Central memory CD8-positive, alpha-beta T cell (primary cell): ENCODE data around the gene FOLR3.
"Not testable (repeated sequence)": the region's sequence is repeated elsewhere in the genome, so short reads cannot be mapped to it uniquely, and the experiment has no call there.

Experiments
- ATAC-seq: fragments of 150-1000 bp; cut with Tn5 transposase; replicated peaks from 2 replicates; pipeline ENCODE4 v1.10.0; 2022; ENCODE audit warnings: mild to moderate bottlenecking, moderate FRiP score, moderate number of reproducible peaks; ENCODE audit not compliant: poor library complexity, severe bottlenecking; ENCODE audit errors: extremely low read depth
- DNase-seq, 2 donors: peaks; one replicate each; pipeline ENCODE4 v3.0.0; 2021; ENCODE audit warnings: low spot score in 2 of 2
- H3K27ac Mint-ChIP-seq: one replicate; pipeline ENCODE4 v1.8.0; 2022; ENCODE audit warnings: low read depth, mild to moderate bottlenecking, moderate library complexity, mixed read lengths
- H3K27me3 Mint-ChIP-seq: one replicate; pipeline ENCODE4 v1.8.0; 2022; ENCODE audit warnings: mixed read lengths
- H3K36me3 Mint-ChIP-seq: one replicate; pipeline ENCODE4 v1.8.0; 2022; ENCODE audit warnings: mild to moderate bottlenecking, moderate library complexity, mixed read lengths; ENCODE audit not compliant: insufficient read depth
- H3K4me1 Mint-ChIP-seq: one replicate; pipeline ENCODE4 v1.8.0; 2022; ENCODE audit warnings: mixed read lengths
- H3K4me3 Mint-ChIP-seq: one replicate; pipeline ENCODE4 v1.8.0; 2022; ENCODE audit warnings: mild to moderate bottlenecking, moderate library complexity, mixed read lengths
- H3K9me3 Mint-ChIP-seq: one replicate; pipeline ENCODE4 v1.8.0; 2022; ENCODE audit warnings: mixed read lengths

Gene FOLR3

DNA sequence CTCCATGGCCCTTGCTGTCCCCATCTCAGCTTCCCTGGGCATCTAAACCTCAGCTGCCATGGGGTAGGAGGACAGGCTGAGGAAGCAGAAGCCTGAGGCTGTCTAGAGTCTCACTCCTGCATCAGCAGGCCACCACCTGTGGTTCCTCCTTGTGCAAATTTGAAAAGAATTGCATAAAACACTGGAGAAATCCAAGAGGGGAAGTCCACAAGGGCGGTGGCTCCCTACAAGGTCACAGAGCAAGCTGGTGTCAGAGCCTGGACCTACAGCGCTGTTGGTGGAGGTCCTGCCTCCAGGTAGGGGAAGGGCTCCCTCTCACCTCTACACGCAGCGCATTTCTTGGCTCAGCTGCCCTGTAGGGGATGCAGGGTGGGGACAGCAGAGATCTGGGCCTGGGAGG lies at the start of gene FOLR3:
FOLR3 (plus strand) TSS at position 253 of the 400 bp plus-strand sequence. CDS start 228 bp downstream, outside the sequence.
- not testable (repeated sequence) for H3K4me3 Mint-ChIP-seq, H3K9me3 Mint-ChIP-seq, ATAC-seq, H3K27ac Mint-ChIP-seq, H3K4me1 Mint-ChIP-seq, DNase-seq, H3K36me3 Mint-ChIP-seq
- peaks cover 22% of the 10 kb centered on the region for H3K27me3 Mint-ChIP-seq

- no peak for ATAC-seq
- H3K27ac Mint-ChIP-seq = peak overlapping the region; percentile 33
These were observed 47.3 kb upstream of the FOLR3 start for GRCh38 chr11:72088076-72088808.

DNA sequence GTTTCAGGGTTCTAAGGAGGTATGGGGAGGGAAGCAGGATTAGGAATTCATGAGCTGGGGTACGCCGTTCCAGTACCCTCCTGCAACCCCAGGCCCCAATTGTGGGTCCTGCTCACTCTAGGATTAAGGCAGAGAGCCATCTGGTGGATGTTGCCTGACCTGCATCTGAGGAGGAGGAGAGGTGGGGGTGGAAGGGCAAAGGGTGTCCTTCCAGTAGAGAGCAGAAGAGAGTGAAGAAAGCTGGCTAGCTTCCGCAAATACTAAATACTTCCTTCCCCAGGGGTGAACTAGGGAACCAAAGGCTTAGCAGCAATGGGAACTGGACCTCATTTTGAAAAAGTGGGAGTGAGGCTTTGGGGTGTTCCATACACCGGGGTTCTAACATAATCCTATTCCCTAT lies 44.2 kb upstream of the FOLR3 start:
- ATAC-seq (peak; percentile 93), DNase-seq (peak; percentile 41 to 42)
- Mint-ChIP-seq H3K27me3 (no peaks in the 10 kb centered on the region), H3K4me3 (no peak overlapping the region), H3K4me1 (peaks cover 4% of the 10 kb centered on the region), H3K9me3 (no peaks in the 10 kb centered on the region), H3K36me3 (peaks cover 7% of the 10 kb centered on the region), H3K27ac (peak overlapping the region; percentile 5)

More at GRCh38 chr11:72088076-72088808, 47.3 kb upstream of the FOLR3 start:
- no peak for DNase-seq
- no peaks in the 10 kb centered on the region for H3K27me3 Mint-ChIP-seq
- H3K4me3 Mint-ChIP-seq = no peak overlapping the region
- peaks cover 4% of the 10 kb centered on the region for H3K4me1 Mint-ChIP-seq
- no peaks in the 10 kb centered on the region for H3K36me3 Mint-ChIP-seq
- no peaks in the 10 kb centered on the region for H3K9me3 Mint-ChIP-seq

DNA sequence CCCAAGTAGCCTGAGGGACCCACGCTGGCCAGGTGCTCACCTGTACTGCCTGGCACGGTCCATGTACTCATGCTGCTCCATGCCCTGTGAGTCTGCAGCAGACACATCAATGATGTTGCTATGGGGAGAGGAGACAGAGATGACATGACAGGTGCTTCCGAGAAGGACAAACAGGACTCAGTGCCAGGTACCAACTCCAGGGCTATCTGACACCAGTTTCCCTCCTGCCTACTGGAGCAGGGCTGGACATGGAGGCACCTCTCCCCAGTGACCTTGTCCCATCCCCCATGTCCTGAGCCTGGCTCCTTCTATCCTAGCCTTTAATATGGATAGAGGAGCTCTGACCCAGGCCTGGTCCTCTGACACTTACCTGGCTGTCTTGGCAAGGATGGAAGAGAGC lies 36.8 kb upstream of the FOLR3 start:
- Mint-ChIP-seq H3K36me3 (peaks cover 24% of the 10 kb centered on the region), H3K4me3 (no peak overlapping the region), H3K9me3 (no peaks in the 10 kb centered on the region), H3K27ac (peak overlapping the region; percentile 13), H3K4me1 (peaks cover 38% of the 10 kb centered on the region), H3K27me3 (no peaks in the 10 kb centered on the region)
- DNase-seq (no peak), ATAC-seq (no peak)

DNA sequence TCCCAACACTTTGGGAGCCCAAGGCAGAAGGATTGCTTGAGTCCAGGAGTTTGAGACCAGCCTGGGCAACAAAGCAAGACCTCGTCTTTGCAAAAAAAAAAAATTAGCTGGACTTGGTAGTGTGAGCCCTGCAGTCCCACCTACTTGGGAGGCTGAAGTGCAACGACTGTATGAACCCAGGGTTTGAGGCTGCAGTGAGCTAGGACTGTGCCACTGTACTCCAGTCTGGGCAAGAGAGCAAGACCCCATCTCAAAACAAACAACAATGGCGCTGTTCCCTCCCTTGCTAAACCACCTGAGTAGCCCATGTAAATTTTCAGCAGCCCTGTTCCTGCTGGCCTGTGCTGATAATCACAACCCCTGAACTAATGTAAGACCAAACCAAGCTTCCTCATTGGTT lies 35.5 kb upstream of the FOLR3 start:
- DNase-seq = no peak
- Mint-ChIP-seq H3K4me1 (peaks cover 46% of the 10 kb centered on the region), H3K36me3 (peaks cover 18% of the 10 kb centered on the region), H3K27me3 (no peaks in the 10 kb centered on the region), H3K4me3 (no peak overlapping the region), H3K27ac (no peak overlapping the region), H3K9me3 (no peaks in the 10 kb centered on the region)
- no peak for ATAC-seq

DNA sequence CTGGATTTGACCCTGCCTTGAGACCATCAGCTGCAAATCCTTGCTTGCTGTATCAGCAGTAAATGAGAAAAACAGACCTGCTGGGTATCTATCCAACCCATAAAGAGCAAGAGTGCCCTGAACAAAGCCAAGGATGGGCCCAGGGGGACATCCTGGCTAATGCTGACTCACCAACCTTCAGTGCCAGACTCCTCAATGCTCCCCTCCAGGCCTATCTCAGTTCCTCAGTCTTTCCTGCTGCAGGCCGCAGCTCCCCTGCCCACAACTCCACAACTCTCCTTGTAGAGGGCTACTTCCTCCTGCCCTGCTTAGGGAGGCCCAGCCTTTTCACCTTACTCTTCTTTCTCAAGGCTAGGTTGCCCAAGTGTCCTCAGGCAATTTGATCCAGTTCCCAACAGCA lies 35.1 kb upstream of the FOLR3 start:
- Mint-ChIP-seq H3K4me1 (peaks cover 46% of the 10 kb centered on the region), H3K36me3 (peaks cover 18% of the 10 kb centered on the region), H3K27ac (no peak overlapping the region), H3K27me3 (no peaks in the 10 kb centered on the region), H3K4me3 (no peak overlapping the region), H3K9me3 (no peaks in the 10 kb centered on the region)
- DNase-seq (no peak), ATAC-seq (no peak)

- Mint-ChIP-seq H3K27ac (peak overlapping the region; percentile 86), H3K27me3 (no peaks in the 10 kb centered on the region), H3K9me3 (no peaks in the 10 kb centered on the region), H3K4me1 (peaks cover 46% of the 10 kb centered on the region), H3K36me3 (peaks cover 17% of the 10 kb centered on the region), H3K4me3 (peak overlapping the region; percentile 81)
- ATAC-seq (no peak), DNase-seq (no peak)
These were observed 33.4 kb upstream of the FOLR3 start for GRCh38 chr11:72102162-72102561.

GRCh38 chr11:72102631-72102945 lies 32.9 kb upstream of the FOLR3 start:
- Mint-ChIP-seq H3K9me3 (no peaks in the 10 kb centered on the region), H3K36me3 (peaks cover 13% of the 10 kb centered on the region)
- peak; percentile 5 for ATAC-seq

GRCh38 chr11:72102946-72103753 lies 32.4 kb upstream of the FOLR3 start, which contains the start of gene LAMTOR1:
TSS of gene LAMTOR1 (minus strand) at chr11:72103297. CDS start at chr11:72103224, 73 bp downstream.
- Mint-ChIP-seq H3K27me3 (no peaks in the 10 kb centered on the region), H3K4me3 (peak within 1 kb of the TSS; percentile 81), H3K27ac (peak within 1 kb of the TSS; percentile 86), H3K4me1 (peaks cover 40% of the 10 kb centered on the region), H3K36me3 (peaks cover 13% of the 10 kb centered on the region), H3K9me3 (no peaks in the 10 kb centered on the region)
- DNase-seq (peak; percentile 95 to 96), ATAC-seq (peak; percentile 98)

More at GRCh38 chr11:72102631-72102945, 32.9 kb upstream of the FOLR3 start:
- H3K4me1 Mint-ChIP-seq = peaks cover 46% of the 10 kb centered on the region
- H3K27ac Mint-ChIP-seq = peak overlapping the region; percentile 86
- H3K27me3 Mint-ChIP-seq = no peaks in the 10 kb centered on the region
- H3K4me3 Mint-ChIP-seq = peak overlapping the region; percentile 81
- DNase-seq = no peak

DNA sequence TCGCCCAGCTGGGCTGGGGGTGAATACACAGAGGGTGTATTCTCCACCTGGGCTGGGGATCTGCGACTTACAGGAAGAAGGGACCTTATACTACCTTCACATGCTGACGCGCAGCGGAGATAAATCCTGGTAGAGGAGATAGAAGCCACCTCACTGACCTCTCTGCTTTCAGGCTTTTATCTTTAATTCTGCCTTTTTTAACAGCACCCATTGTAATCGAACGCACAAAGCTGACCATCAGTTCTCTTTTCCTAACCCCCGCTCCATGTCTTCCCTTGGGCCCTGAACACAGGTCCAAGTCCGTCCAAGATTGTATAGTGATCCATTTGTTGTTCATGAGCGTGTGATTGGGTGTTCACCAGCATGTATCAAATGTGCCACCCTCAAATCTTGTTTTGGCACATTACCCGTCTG lies 31.8 kb upstream of the FOLR3 start:
- Mint-ChIP-seq H3K4me3 (peak overlapping the region; percentile 81), H3K36me3 (peaks cover 11% of the 10 kb centered on the region), H3K9me3 (no peaks in the 10 kb centered on the region), H3K27me3 (no peaks in the 10 kb centered on the region), H3K27ac (peak overlapping the region; percentile 86), H3K4me1 (peaks cover 40% of the 10 kb centered on the region)
- no peak for ATAC-seq
- no peak for DNase-seq

GRCh38 chr11:72105888-72106287 lies 29.6 kb upstream of the FOLR3 start, which contains the start of gene TOMT:
TSS of gene TOMT (plus strand) at chr11:72105924. CDS start at chr11:72105952, 28 bp downstream.
- no peaks in the 10 kb centered on the region for H3K9me3 Mint-ChIP-seq
- DNase-seq = no peak
- H3K4me1 Mint-ChIP-seq = peaks cover 34% of the 10 kb centered on the region
- H3K36me3 Mint-ChIP-seq = peaks cover 13% of the 10 kb centered on the region
- peak within 1 kb of the TSS; percentile 86 for H3K27ac Mint-ChIP-seq
- no peak for ATAC-seq
- H3K4me3 Mint-ChIP-seq = no peak within 1 kb of the TSS
- H3K27me3 Mint-ChIP-seq = no peaks in the 10 kb centered on the region

- Mint-ChIP-seq H3K4me1 (peaks cover 19% of the 10 kb centered on the region), H3K9me3 (no peaks in the 10 kb centered on the region), H3K27me3 (no peaks in the 10 kb centered on the region), H3K4me3 (peak overlapping the region; percentile 88), H3K36me3 (peaks cover 15% of the 10 kb centered on the region), H3K27ac (peak overlapping the region; percentile 96)
- DNase-seq (no peak), ATAC-seq (no peak)
These were observed 24.0 kb upstream of the FOLR3 start for GRCh38 chr11:72111300-72112142.
